K562 (cell line): ENCODE data around the gene GRXCR2. TPM values are rescaled to one million over a fixed set of nuclear protein-coding genes. Genes with fewer than 3 reads are reported as not detected.
A peak's percentile ranks its signal among the peaks of the same experiment; 100 is the strongest.

Source experiments
- CCNT2 ChIP-seq: IDR thresholded peaks from 2 replicates; pipeline ENCODE4 v1.6.1; 2011; ENCODE audit warnings: borderline replicate concordance, low read depth, mild to moderate bottlenecking, moderate library complexity, mixed read lengths, low read length; ENCODE audit not compliant: insufficient read length; ENCODE audit errors: extremely low read depth
- CLOCK ChIP-seq: fragments of 250-450 bp; sonication (Bioruptor Pico); IDR thresholded peaks from 2 replicates; pipeline ENCODE4 v1.4.0; 2020; ENCODE audit warnings: mild to moderate bottlenecking, moderate library complexity, borderline replicate concordance
- CREBBP ChIP-seq: IDR thresholded peaks from one replicate; pipeline ENCODE4 v1.6.1; 2012; ENCODE audit warnings: low read depth, mild to moderate bottlenecking, control low read depth, inconsistent platforms, low read length
- CTBP1 ChIP-seq: fragments of 450-650 bp; IDR thresholded peaks from 2 replicates; pipeline ENCODE4 v1.6.1; 2016; ENCODE audit warnings: borderline replicate concordance
- FOSL1 ChIP-seq: fragments of 200-800 bp; sonication (Bioruptor generic); conservative IDR thresholded peaks from 2 replicates; pipeline ENCODE4 v1.6.1; 2016; ENCODE audit warnings: missing genetic modification characterization, missing compliant biosample characterization
- GABPB1 ChIP-seq: sonication (generic); formaldehyde crosslinking; IDR thresholded peaks from 2 replicates; pipeline ENCODE4 v1.8.0; 2022; ENCODE audit warnings: mild to moderate bottlenecking, missing genetic modification reagents
- KLF13 ChIP-seq: fragments of 450-650 bp; IDR thresholded peaks from 2 replicates; pipeline ENCODE4 v1.6.1; 2016; ENCODE audit warnings: missing genetic modification characterization, low read depth, mild to moderate bottlenecking, missing compliant biosample characterization, moderate library complexity, borderline replicate concordance
- LEF1 ChIP-seq: fragments of 450-650 bp; IDR thresholded peaks from 2 replicates; pipeline ENCODE4 v1.6.1; 2016; ENCODE audit warnings: mild to moderate bottlenecking
- MAZ ChIP-seq, 2 experiments: fragments of 450-650 bp in 1 of 2; sonication (generic) in 1 of 2; formaldehyde crosslinking; IDR thresholded peaks in 1 of 2; conservative IDR thresholded peaks in 1 of 2; 2 replicates each; pipeline versions ENCODE4 v1.4.0 to v1.5.0; 2020; ENCODE audit warnings: mild to moderate bottlenecking in 1 of 2, missing genetic modification reagents in 1 of 2
- MEIS2 ChIP-seq: fragments of 450-650 bp; IDR thresholded peaks from 2 replicates; pipeline ENCODE4 v1.6.1; 2014; ENCODE audit warnings: mild to moderate bottlenecking; ENCODE audit not compliant: partially characterized antibody
- MYNN ChIP-seq, 2 experiments: sonication (generic); formaldehyde crosslinking in 1 of 2; IDR thresholded peaks; 2 replicates each; pipeline versions ENCODE4 v1.5.0 to v1.6.1; 2016 to 2020; ENCODE audit warnings: antibody characterized with exemption in 1 of 2, missing genetic modification reagents in 1 of 2
- POLR2G ChIP-seq: fragments of 200-400 bp; formaldehyde crosslinking; IDR thresholded peaks from 2 replicates; pipeline ENCODE4 v1.6.1; 2017; ENCODE audit warnings: low read depth, mild to moderate bottlenecking, antibody characterized with exemption, low read length, moderate library complexity
- PRMT5 ChIP-seq: sonication (generic); formaldehyde crosslinking; IDR thresholded peaks from 2 replicates; pipeline ENCODE4 v1.5.0; 2020; ENCODE audit warnings: missing genetic modification reagents
- TARDBP ChIP-seq: fragments of 450-650 bp; IDR thresholded peaks from 2 replicates; pipeline ENCODE4 v1.6.1; 2016
- VEZF1 ChIP-seq: fragments of 200-800 bp; sonication (Bioruptor generic); IDR thresholded peaks from 2 replicates; pipeline ENCODE4 v1.6.1; 2017; ENCODE audit warnings: missing genetic modification characterization, missing compliant biosample characterization
- ZBTB7A ChIP-seq: IDR thresholded peaks from 2 replicates; pipeline ENCODE4 v1.6.1; 2011; ENCODE audit warnings: low read depth, mild to moderate bottlenecking, low read length, moderate library complexity, borderline replicate concordance; ENCODE audit not compliant: control insufficient read depth
- ZNF224 ChIP-seq: sonication (generic); formaldehyde crosslinking; IDR thresholded peaks from 2 replicates; pipeline ENCODE4 v1.8.0; 2022; ENCODE audit warnings: mild to moderate bottlenecking, missing genetic modification reagents
- polyA plus RNA-seq, 8 experiments: library from polyadenylated mRNA; depleted of rRNA in 4 of 8; stranded (reverse) in 5 of 8; unstranded in 3 of 8; fragments of >200 nt; fragmentation: Nextera tagmentation in 2 of 8; fragmentation: Illumina TruSeq in 1 of 8; extraction: Ambion mirVana in 2 of 8; extraction: Trizol in 1 of 8; gene quantifications; 2 replicates each; pipeline versions ENCODE4 v1.2.1 to v1.2.3, GENCODE V29; 2011 to 2014; ENCODE audit warnings: inconsistent platforms in 1 of 8, missing spikeins in 1 of 8
- total RNA-seq, 7 experiments: library from RNA; depleted of rRNA in 6 of 7; stranded (reverse); fragments of >200 nt in 6 of 7; fragmentation: Illumina TruSeq in 2 of 7; extraction: Trizol in 2 of 7; gene quantifications; 2 replicates each; pipeline versions ENCODE4 v1.2.1 to v1.2.3, GENCODE V29; 2011 to 2021; ENCODE audit warnings: low replicate concordance in 1 of 7
- TF ChIP-seq, protein P1 (sequence below), 2 experiments: fragments of 450-650 bp; conservative IDR thresholded peaks; 2 replicates each; pipeline ENCODE4 v1.6.1; 2017; ENCODE audit warnings: mild to moderate bottlenecking in 2 of 2, moderate library complexity in 2 of 2
- TF ChIP-seq, protein P2 (sequence below): sonication (generic); formaldehyde crosslinking; IDR thresholded peaks from 2 replicates; pipeline ENCODE4 v1.9.0; 2022; ENCODE audit warnings: mild to moderate bottlenecking, missing genetic modification reagents

Gene GRXCR2
- total and polyA plus RNA-seq, 9 of the 15 experiments (the other 6 are each of a cell fraction or from before 2014, with no cell fraction given) = not detected

- TF ChIP-seq LEF1 (0 out of 2 replicates have a peak, but pooled peaks have one; percentile 17), ZBTB7A (peak; percentile 85; the same call in 1 of the 2 replicates), POLR2G (peak; percentile 97), MEIS2 (peak; percentile 25), ZNF224 (CRISPR knock-in tag) (0 out of 2 replicates have a peak, but pooled peaks have one; percentile 14), CLOCK (no peak), KLF13 (tag) (peak; percentile 98), FOSL1 (tag) (peak; percentile 74), CREBBP (no peak), VEZF1 (CRISPR knock-in tag) (peak; percentile 75), MYNN (IDR thresholded peaks at IDR 0.05) (peak; percentile 25; the same call in 1 of the 2 replicates), MYNN (CRISPR knock-in tag; IDR thresholded peaks at IDR 0.05) (no peak), CTBP1 (peak; percentile 90), CCNT2 (peak; percentile 97), GABPB1 (peak; percentile 52), MAZ (CRISPR knock-in tag; conservative IDR thresholded peaks at IDR 0.05 in 1 of 2, IDR thresholded peaks at IDR 0.05 in 1 of 2) (peak; percentile 83 to 85), TARDBP (0 out of 2 replicates have a peak, but pooled peaks have one; percentile 79), PRMT5 (CRISPR knock-in tag) (no peak)
- TF ChIP-seq, protein P1, sequence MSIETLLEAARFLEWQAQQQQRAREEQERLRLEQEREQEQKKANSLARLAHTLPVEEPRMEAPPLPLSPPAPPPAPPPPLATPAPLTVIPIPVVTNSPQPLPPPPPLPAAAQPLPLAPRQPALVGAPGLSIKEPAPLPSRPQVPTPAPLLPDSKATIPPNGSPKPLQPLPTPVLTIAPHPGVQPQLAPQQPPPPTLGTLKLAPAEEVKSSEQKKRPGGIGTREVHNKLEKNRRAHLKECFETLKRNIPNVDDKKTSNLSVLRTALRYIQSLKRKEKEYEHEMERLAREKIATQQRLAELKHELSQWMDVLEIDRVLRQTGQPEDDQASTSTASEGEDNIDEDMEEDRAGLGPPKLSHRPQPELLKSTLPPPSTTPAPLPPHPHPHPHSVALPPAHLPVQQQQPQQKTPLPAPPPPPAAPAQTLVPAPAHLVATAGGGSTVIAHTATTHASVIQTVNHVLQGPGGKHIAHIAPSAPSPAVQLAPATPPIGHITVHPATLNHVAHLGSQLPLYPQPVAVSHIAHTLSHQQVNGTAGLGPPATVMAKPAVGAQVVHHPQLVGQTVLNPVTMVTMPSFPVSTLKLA (conservative IDR thresholded peaks at IDR 0.05) = peak; percentile 82 to 92
- TF ChIP-seq, protein P2, sequence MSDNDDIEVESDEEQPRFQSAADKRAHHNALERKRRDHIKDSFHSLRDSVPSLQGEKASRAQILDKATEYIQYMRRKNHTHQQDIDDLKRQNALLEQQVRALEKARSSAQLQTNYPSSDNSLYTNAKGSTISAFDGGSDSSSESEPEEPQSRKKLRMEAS (CRISPR knock-in tag) = peak; percentile 67; the same call in 1 of the 2 replicates
Measured at GRCh38 chr5:145834917-145835847, 37.6 kb downstream of the GRXCR2 start, which contains the start of gene PRELID2 (continued).
